ENCODE measurements around the gene CCDC170.

GRCh38 chr6:151589667-151590066, 95.8 kb downstream of the CCDC170 start:
- TF ChIP-seq CTCF (conservative IDR thresholded peaks at IDR 0.05; ENCODE audit: low read length) = no peak
- no peak for TF ChIP-seq EZH2phosphoT487 (IDR thresholded peaks at IDR 0.05; ENCODE audit: borderline replicate concordance)

Measured in Loucy (cell line).